ENCODE measurements around the gene WDR11. TPM values are rescaled to one million over a fixed set of nuclear protein-coding genes. Genes with fewer than 3 reads are reported as not detected.

Gene WDR11
- total RNA-seq, 1 experiment from 2014 or later = 48.3 TPM

DNA sequence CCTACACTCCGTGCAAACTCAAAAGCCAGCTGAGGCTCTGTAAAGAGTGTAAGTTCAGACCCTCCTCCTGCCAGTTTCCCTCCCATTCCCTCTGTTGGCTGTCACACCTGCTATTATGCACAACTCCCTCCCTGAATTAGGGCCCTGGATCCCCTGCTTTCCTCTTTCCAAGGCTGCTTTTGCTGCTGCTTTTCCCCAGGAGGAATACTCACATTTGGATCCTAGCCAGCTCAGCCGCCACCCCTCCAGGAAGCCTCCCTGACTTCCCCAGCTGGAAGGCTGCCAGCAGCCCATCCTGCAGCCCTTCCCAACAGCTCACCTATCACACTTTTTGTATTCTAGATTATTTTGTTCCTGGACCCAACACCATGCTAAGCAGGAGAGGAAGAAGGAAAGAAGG lies 40.9 kb upstream of the WDR11 start:
- ChIA-PET CTCF (no interaction called here), POLR2A (no interaction called here), RAD21 (ENCODE audit: low non-redundant PET in 1 of 2, low total read pairs in 2 of 2, uncharacterized antibody in 2 of 2, unreplicated experiment in 2 of 2) (no interaction called here)
- no TSS peak for BruUV-seq (replicated peaks)
- Histone ChIP-seq H3K36me3 (ENCODE audit: control insufficient read depth in 1 of 2, insufficient read depth in 2 of 2, low read length in 2 of 2) (no peaks in the 10 kb centered on the region), H3K9me2 (ENCODE audit: insufficient read depth) (no peaks in the 10 kb centered on the region), H4K20me1 (ENCODE audit: insufficient read depth) (no peaks in the 10 kb centered on the region), H3K4me3 (replicated peaks in 1 of 2; ENCODE audit: low read depth in 1 of 2, low read length in 2 of 2) (no peak overlapping the region), H3K27ac (ENCODE audit: low read depth, low read length) (no peak overlapping the region), H3K27me3 (ENCODE audit: insufficient read depth, low read length) (peaks cover 81% of the 10 kb centered on the region), H3K9ac (ENCODE audit: low read length) (no peak overlapping the region), H3K79me2 (ENCODE audit: insufficient read depth, low read length) (no peaks in the 10 kb centered on the region), H3K9me3 (ENCODE audit: control insufficient read depth in 1 of 2, insufficient read depth in 1 of 2, low read depth in 1 of 2, low read length in 2 of 2) (no peaks in the 10 kb centered on the region), H3K4me1 (ENCODE audit: control insufficient read depth in 1 of 2, insufficient read depth in 2 of 2, low read length in 2 of 2) (no peaks in the 10 kb centered on the region), H2AFZ (ENCODE audit: low read depth, low read length, poor library complexity, severe bottlenecking) (no peak overlapping the region), H3K4me2 (ENCODE audit: low read length) (no peak overlapping the region)
- no peak for TF ChIP-seq ZNF274 (IDR thresholded peaks at IDR 0.05; ENCODE audit: low read depth, low read length)
- TF ChIP-seq, protein P1, sequence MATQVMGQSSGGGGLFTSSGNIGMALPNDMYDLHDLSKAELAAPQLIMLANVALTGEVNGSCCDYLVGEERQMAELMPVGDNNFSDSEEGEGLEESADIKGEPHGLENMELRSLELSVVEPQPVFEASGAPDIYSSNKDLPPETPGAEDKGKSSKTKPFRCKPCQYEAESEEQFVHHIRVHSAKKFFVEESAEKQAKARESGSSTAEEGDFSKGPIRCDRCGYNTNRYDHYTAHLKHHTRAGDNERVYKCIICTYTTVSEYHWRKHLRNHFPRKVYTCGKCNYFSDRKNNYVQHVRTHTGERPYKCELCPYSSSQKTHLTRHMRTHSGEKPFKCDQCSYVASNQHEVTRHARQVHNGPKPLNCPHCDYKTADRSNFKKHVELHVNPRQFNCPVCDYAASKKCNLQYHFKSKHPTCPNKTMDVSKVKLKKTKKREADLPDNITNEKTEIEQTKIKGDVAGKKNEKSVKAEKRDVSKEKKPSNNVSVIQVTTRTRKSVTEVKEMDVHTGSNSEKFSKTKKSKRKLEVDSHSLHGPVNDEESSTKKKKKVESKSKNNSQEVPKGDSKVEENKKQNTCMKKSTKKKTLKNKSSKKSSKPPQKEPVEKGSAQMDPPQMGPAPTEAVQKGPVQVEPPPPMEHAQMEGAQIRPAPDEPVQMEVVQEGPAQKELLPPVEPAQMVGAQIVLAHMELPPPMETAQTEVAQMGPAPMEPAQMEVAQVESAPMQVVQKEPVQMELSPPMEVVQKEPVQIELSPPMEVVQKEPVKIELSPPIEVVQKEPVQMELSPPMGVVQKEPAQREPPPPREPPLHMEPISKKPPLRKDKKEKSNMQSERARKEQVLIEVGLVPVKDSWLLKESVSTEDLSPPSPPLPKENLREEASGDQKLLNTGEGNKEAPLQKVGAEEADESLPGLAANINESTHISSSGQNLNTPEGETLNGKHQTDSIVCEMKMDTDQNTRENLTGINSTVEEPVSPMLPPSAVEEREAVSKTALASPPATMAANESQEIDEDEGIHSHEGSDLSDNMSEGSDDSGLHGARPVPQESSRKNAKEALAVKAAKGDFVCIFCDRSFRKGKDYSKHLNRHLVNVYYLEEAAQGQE (IDR thresholded peaks at IDR 0.05; ENCODE audit: low read depth) = no peak
- no peak for TF ChIP-seq EZH2 (IDR thresholded peaks at IDR 0.05)
- TF ChIP-seq FOSL1 (IDR thresholded peaks at IDR 0.05; ENCODE audit: low read depth) = no peak
- TF ChIP-seq, protein P2, sequence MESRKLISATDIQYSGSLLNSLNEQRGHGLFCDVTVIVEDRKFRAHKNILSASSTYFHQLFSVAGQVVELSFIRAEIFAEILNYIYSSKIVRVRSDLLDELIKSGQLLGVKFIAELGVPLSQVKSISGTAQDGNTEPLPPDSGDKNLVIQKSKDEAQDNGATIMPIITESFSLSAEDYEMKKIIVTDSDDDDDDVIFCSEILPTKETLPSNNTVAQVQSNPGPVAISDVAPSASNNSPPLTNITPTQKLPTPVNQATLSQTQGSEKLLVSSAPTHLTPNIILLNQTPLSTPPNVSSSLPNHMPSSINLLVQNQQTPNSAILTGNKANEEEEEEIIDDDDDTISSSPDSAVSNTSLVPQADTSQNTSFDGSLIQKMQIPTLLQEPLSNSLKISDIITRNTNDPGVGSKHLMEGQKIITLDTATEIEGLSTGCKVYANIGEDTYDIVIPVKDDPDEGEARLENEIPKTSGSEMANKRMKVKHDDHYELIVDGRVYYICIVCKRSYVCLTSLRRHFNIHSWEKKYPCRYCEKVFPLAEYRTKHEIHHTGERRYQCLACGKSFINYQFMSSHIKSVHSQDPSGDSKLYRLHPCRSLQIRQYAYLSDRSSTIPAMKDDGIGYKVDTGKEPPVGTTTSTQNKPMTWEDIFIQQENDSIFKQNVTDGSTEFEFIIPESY (IDR thresholded peaks at IDR 0.05; ENCODE audit: extremely low read depth, insufficient replicate concordance, low read length) = no peak
- TF ChIP-seq CEBPB (IDR thresholded peaks at IDR 0.05; ENCODE audit: low read depth) = no peak
- no peak for TF ChIP-seq ELF1 (IDR thresholded peaks at IDR 0.05; ENCODE audit: borderline replicate concordance, low read depth)
- TF ChIP-seq, protein P3, sequence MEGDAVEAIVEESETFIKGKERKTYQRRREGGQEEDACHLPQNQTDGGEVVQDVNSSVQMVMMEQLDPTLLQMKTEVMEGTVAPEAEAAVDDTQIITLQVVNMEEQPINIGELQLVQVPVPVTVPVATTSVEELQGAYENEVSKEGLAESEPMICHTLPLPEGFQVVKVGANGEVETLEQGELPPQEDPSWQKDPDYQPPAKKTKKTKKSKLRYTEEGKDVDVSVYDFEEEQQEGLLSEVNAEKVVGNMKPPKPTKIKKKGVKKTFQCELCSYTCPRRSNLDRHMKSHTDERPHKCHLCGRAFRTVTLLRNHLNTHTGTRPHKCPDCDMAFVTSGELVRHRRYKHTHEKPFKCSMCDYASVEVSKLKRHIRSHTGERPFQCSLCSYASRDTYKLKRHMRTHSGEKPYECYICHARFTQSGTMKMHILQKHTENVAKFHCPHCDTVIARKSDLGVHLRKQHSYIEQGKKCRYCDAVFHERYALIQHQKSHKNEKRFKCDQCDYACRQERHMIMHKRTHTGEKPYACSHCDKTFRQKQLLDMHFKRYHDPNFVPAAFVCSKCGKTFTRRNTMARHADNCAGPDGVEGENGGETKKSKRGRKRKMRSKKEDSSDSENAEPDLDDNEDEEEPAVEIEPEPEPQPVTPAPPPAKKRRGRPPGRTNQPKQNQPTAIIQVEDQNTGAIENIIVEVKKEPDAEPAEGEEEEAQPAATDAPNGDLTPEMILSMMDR (IDR thresholded peaks at IDR 0.05 in 2 of 3, conservative IDR thresholded peaks at IDR 0.05 in 1 of 3; ENCODE audit: borderline replicate concordance in 1 of 3, insufficient read depth in 1 of 3, low read depth in 2 of 3, low read length in 2 of 3) = no peak
- no peak for TF ChIP-seq EGR1 (IDR thresholded peaks at IDR 0.05; ENCODE audit: low read depth)
- no peak for TF ChIP-seq SRF (IDR thresholded peaks at IDR 0.05; ENCODE audit: low read depth)
- no peak for TF ChIP-seq SIN3A (IDR thresholded peaks at IDR 0.05; ENCODE audit: low read depth)
- no peak for TF ChIP-seq SP1 (IDR thresholded peaks at IDR 0.05; ENCODE audit: low read depth)
- no peak for TF ChIP-seq JUND (IDR thresholded peaks at IDR 0.05)
- TF ChIP-seq RAD21 (IDR thresholded peaks at IDR 0.05; ENCODE audit: low read depth) = no peak
- TF ChIP-seq POLR2A (IDR thresholded peaks at IDR 0.05; ENCODE audit: borderline replicate concordance, extremely low read depth, insufficient read depth, insufficient read length) = no peak
- no peak for TF ChIP-seq CBX3 (IDR thresholded peaks at IDR 0.05; ENCODE audit: low read depth)
- TF ChIP-seq, protein P4, sequence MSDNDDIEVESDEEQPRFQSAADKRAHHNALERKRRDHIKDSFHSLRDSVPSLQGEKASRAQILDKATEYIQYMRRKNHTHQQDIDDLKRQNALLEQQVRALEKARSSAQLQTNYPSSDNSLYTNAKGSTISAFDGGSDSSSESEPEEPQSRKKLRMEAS (IDR thresholded peaks at IDR 0.05) = no peak
- TF ChIP-seq TCF7L2 (IDR thresholded peaks at IDR 0.05; ENCODE audit: borderline replicate concordance, extremely low read depth, insufficient read depth, insufficient read length) = no peak
- no peak for ATAC-seq
- intact Hi-C loops (cut with micrococcal nuclease) = no loop called here
- no peak for DNase-seq (ENCODE audit: low read depth, low spot score)

Measured in HCT116 (cell line).